ENCODE data around the gene PRRT2. TPM values are rescaled to one million over a fixed set of nuclear protein-coding genes. Genes with fewer than 3 reads are reported as not detected.

PRRT2 gene
- total RNA-seq, 2 experiments from 2014 or later, result 1.5 to 2.0 TPM

GRCh38 chr16:29850998-29851397 is 39.0 kb downstream of the PRRT2 start:
- Mint-ChIP-seq H3K36me3 (ENCODE audit: low read depth) (peaks cover 1% of the 10 kb centered on the region), H3K4me3 (no peak overlapping the region), H3K27me3 (no peaks in the 10 kb centered on the region), H3K4me1 (ENCODE audit: low read depth) (no peaks in the 10 kb centered on the region), H3K9me3 (no peaks in the 10 kb centered on the region), H3K27ac (no peak overlapping the region)
- ATAC-seq (no peak), DNase-seq (no peak)
- TF ChIP-seq, protein P1, sequence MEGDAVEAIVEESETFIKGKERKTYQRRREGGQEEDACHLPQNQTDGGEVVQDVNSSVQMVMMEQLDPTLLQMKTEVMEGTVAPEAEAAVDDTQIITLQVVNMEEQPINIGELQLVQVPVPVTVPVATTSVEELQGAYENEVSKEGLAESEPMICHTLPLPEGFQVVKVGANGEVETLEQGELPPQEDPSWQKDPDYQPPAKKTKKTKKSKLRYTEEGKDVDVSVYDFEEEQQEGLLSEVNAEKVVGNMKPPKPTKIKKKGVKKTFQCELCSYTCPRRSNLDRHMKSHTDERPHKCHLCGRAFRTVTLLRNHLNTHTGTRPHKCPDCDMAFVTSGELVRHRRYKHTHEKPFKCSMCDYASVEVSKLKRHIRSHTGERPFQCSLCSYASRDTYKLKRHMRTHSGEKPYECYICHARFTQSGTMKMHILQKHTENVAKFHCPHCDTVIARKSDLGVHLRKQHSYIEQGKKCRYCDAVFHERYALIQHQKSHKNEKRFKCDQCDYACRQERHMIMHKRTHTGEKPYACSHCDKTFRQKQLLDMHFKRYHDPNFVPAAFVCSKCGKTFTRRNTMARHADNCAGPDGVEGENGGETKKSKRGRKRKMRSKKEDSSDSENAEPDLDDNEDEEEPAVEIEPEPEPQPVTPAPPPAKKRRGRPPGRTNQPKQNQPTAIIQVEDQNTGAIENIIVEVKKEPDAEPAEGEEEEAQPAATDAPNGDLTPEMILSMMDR (IDR thresholded peaks at IDR 0.05), result no peak
- intact Hi-C loops (cut with micrococcal nuclease), result no loop called here
- CTCF ChIA-PET, result interaction anchor here (0.7 to 1.0 kb wide), 2 partner anchors 33 to 150 kb away, joined by 3 to 4 read pairs; no protein-coding TSS in a partner anchor
- POLR2A ChIA-PET, result no interaction called here

DNA sequence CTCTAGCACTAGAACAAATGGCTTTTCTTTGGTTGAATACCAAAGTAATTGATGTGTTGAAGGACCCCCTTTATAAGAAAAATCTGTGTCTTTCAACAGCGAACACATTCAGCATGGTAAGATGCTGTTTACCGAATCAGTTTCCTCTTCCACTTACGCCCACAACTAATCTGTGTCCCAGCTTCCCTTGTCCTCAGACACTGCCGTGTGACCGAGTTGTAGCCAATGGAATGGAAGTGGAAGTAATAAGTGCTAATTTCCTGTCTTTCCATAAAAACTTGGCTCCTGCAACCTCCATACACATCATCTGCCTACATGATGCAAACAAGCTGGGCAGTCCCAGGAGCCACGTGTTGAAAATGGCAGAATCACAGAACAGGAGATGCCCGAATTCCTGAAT is 40.7 kb downstream of the PRRT2 start:
- H3K27ac Mint-ChIP-seq, result no peak overlapping the region
- ChIA-PET CTCF (interaction anchor here (0.8 to 1.6 kb wide), 3 partner anchors 9 to 154 kb away, joined by 3 to 5 read pairs (median 3); no protein-coding TSS in a partner anchor), POLR2A (interaction anchor here (0.8 to 1.3 kb wide), 2 partner anchors 62 to 259 kb away, joined by 3 read pairs; partner anchors contain the start of gene KIF22)
- no peaks in the 10 kb centered on the region for H3K9me3 Mint-ChIP-seq
- no peaks in the 10 kb centered on the region for H3K27me3 Mint-ChIP-seq
- H3K4me3 Mint-ChIP-seq, result no peak overlapping the region
- no peaks in the 10 kb centered on the region for H3K36me3 Mint-ChIP-seq (ENCODE audit: low read depth)
- intact Hi-C loops (cut with micrococcal nuclease), result no loop called here
- H3K4me1 Mint-ChIP-seq (ENCODE audit: low read depth), result no peaks in the 10 kb centered on the region
- TF ChIP-seq, protein P1 (IDR thresholded peaks at IDR 0.05), result no peak
- ATAC-seq, result no peak
- DNase-seq, result no peak

DNA sequence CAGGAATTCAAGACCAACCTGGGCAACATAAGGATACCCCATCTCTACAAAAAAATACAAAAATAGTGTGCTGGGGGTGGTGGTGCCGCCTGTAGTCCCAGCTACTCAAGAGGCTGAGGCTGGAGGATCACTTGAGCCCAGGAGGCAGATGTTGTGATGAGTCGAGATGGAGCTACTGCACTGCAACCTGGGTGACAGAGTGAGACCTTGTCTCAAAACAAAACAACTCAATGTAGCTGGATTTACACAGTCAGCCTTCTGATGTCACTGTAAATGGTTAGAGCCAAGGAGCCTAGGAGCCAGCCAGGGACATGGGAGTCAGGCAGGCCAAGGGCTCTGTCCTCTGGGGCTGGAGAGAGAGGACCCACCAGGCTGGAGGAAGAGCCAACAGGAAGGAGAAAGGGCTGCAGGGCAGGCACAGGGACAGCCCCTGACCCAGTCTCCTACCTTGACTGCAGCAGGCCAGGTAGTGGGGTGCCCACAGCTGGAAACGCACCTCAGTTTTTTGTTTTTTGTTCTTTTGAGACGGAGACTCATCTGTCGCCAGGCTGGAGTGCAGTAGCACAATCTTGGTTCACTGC is 42.6 kb downstream of the PRRT2 start:
- Mint-ChIP-seq H3K4me3 (no peak overlapping the region), H3K27ac (no peak overlapping the region), H3K27me3 (no peaks in the 10 kb centered on the region), H3K36me3 (ENCODE audit: low read depth) (peaks cover 12% of the 10 kb centered on the region), H3K9me3 (no peaks in the 10 kb centered on the region), H3K4me1 (ENCODE audit: low read depth) (peaks cover 3% of the 10 kb centered on the region)
- DNase-seq, result no peak
- CTCF ChIA-PET, result interaction anchor here (0.7 to 1.5 kb wide), 5 partner anchors 10 to 154 kb away, joined by 3 read pairs; partner anchors contain the start of gene PAGR1
- TF ChIP-seq, protein P1 (IDR thresholded peaks at IDR 0.05), result no peak
- intact Hi-C loops (cut with micrococcal nuclease), result no loop called here
- POLR2A ChIA-PET, result interaction anchor here (0.9 kb wide), 1 partner anchor 14 kb away, joined by 3 read pairs; no protein-coding TSS in a partner anchor
- peak; percentile 30 for ATAC-seq

GRCh38 chr16:29857133-29857760 is 45.3 kb downstream of the PRRT2 start:
- Mint-ChIP-seq H3K4me3 (no peak overlapping the region), H3K4me1 (ENCODE audit: low read depth) (peaks cover 16% of the 10 kb centered on the region), H3K27me3 (no peaks in the 10 kb centered on the region), H3K36me3 (ENCODE audit: low read depth) (peaks cover 23% of the 10 kb centered on the region), H3K27ac (no peak overlapping the region), H3K9me3 (no peaks in the 10 kb centered on the region)
- ChIA-PET CTCF (interaction anchor here (4.1 kb wide), 1 partner anchor 9 kb away, joined by 24 read pairs; no protein-coding TSS in a partner anchor), POLR2A (interaction anchor here (0.8 kb wide), 1 partner anchor 31 kb away, joined by 3 read pairs; no protein-coding TSS in a partner anchor)
- ATAC-seq (no peak), DNase-seq (no peak)
- intact Hi-C loops (cut with micrococcal nuclease), result no loop called here
- TF ChIP-seq, protein P1 (IDR thresholded peaks at IDR 0.05), result no peak
